ENCODE data around the gene KCNMB1.
"Not testable (repeated sequence)": the region's sequence is repeated elsewhere in the genome, so short reads cannot be mapped to it uniquely, and the experiment has no call there.

The KCNMB1 gene

GRCh38 chr5:170380361-170380951 lies 8.7 kb downstream of the KCNMB1 start:
- no peak overlapping the region for H3K4me3 ChIP-seq (ENCODE audit: low read length)
- no peak for DNase-seq (ENCODE audit: low read depth)
- no peak for TF ChIP-seq CTCF (conservative IDR thresholded peaks at IDR 0.05; ENCODE audit: low read length)

GRCh38 chr5:170378740-170379139 lies 10.4 kb downstream of the KCNMB1 start:
- no peak overlapping the region for H3K4me3 ChIP-seq (ENCODE audit: low read length)
- DNase-seq (ENCODE audit: low read depth) = no peak
- no peak for TF ChIP-seq CTCF (conservative IDR thresholded peaks at IDR 0.05; ENCODE audit: low read length)

- H3K4me3 ChIP-seq (ENCODE audit: low read length) = no peak overlapping the region
- DNase-seq (ENCODE audit: low read depth) = no peak
- no peak for TF ChIP-seq CTCF (conservative IDR thresholded peaks at IDR 0.05; ENCODE audit: low read length)
Observed at GRCh38 chr5:170377027-170377426, 12.1 kb downstream of the KCNMB1 start.

GRCh38 chr5:170376526-170376925 lies 12.6 kb downstream of the KCNMB1 start:
- H3K4me3 ChIP-seq (ENCODE audit: low read length); DNase-seq (ENCODE audit: low read depth): not testable (repeated sequence)

- TF ChIP-seq CTCF (conservative IDR thresholded peaks at IDR 0.05; ENCODE audit: low read length) = no peak
- no peak for DNase-seq (ENCODE audit: low read depth)
- H3K4me3 ChIP-seq (ENCODE audit: low read length) = no peak overlapping the region
Observed at GRCh38 chr5:170375283-170375682, 13.9 kb downstream of the KCNMB1 start.

GRCh38 chr5:170372971-170373370 lies 16.2 kb downstream of the KCNMB1 start:
- TF ChIP-seq CTCF (conservative IDR thresholded peaks at IDR 0.05; ENCODE audit: low read length) = no peak
- no peak overlapping the region for H3K4me3 ChIP-seq (ENCODE audit: low read length)
- DNase-seq (ENCODE audit: low read depth) = no peak

GRCh38 chr5:170368586-170368985 lies 20.6 kb downstream of the KCNMB1 start:
- TF ChIP-seq CTCF (conservative IDR thresholded peaks at IDR 0.05; ENCODE audit: low read length) = no peak
- no peak overlapping the region for H3K4me3 ChIP-seq (ENCODE audit: low read length)
- DNase-seq (ENCODE audit: low read depth) = no peak

- DNase-seq (ENCODE audit: low read depth) = no peak
- no peak for TF ChIP-seq CTCF (conservative IDR thresholded peaks at IDR 0.05; ENCODE audit: low read length)
- H3K4me3 ChIP-seq (ENCODE audit: low read length) = no peak overlapping the region
Observed at GRCh38 chr5:170366276-170366675, 22.9 kb downstream of the KCNMB1 start.

All from AG10803 (cell line).